PC-9 (cell line): Measurements from ENCODE around the gene KPNB1.

Experiments
- EZH2 ChIP-seq: fragments of 200-600 bp; sonication (generic); IDR thresholded peaks from 2 replicates; pipeline ENCODE4 v1.8.0; 2017; ENCODE audit warnings: antibody characterized with exemption, low read depth
- TF ChIP-seq, protein P1 (sequence below): fragments of 200-600 bp; sonication (generic); conservative IDR thresholded peaks from 2 replicates; pipeline ENCODE4 v1.6.1; 2017; ENCODE audit warnings: mixed run types, antibody characterized with exemption, mild to moderate bottlenecking, moderate library complexity

DNA sequence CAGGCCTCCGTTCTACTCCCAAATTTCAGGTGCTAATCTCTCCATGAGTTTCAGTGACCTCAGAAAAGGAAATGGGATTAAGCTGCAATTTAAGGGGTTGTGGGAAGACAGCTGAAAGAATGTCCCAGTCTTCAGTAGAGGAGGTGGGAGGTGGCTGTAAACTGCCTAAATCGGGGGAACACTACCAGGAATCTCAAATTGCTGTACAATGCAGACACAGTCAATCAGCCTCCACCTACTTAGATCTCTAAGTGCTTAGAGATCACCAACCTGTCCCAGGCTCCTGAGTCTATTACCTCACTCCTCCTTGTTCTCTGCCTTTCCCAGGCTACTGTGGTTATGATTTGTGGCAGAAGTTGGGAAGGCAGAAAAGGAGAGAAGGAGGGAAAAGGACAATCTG lies 75.0 kb downstream of the KPNB1 start:
- TF ChIP-seq, protein P1, sequence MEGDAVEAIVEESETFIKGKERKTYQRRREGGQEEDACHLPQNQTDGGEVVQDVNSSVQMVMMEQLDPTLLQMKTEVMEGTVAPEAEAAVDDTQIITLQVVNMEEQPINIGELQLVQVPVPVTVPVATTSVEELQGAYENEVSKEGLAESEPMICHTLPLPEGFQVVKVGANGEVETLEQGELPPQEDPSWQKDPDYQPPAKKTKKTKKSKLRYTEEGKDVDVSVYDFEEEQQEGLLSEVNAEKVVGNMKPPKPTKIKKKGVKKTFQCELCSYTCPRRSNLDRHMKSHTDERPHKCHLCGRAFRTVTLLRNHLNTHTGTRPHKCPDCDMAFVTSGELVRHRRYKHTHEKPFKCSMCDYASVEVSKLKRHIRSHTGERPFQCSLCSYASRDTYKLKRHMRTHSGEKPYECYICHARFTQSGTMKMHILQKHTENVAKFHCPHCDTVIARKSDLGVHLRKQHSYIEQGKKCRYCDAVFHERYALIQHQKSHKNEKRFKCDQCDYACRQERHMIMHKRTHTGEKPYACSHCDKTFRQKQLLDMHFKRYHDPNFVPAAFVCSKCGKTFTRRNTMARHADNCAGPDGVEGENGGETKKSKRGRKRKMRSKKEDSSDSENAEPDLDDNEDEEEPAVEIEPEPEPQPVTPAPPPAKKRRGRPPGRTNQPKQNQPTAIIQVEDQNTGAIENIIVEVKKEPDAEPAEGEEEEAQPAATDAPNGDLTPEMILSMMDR: no peak
- TF ChIP-seq EZH2: no peak
